ENCODE results near the gene TUBGCP3. TPM values are rescaled to one million over a fixed set of nuclear protein-coding genes. Genes with fewer than 3 reads are reported as not detected.

The TUBGCP3 gene
- total RNA-seq, 1 donor from 2014 or later, result 69.3 TPM

DNA sequence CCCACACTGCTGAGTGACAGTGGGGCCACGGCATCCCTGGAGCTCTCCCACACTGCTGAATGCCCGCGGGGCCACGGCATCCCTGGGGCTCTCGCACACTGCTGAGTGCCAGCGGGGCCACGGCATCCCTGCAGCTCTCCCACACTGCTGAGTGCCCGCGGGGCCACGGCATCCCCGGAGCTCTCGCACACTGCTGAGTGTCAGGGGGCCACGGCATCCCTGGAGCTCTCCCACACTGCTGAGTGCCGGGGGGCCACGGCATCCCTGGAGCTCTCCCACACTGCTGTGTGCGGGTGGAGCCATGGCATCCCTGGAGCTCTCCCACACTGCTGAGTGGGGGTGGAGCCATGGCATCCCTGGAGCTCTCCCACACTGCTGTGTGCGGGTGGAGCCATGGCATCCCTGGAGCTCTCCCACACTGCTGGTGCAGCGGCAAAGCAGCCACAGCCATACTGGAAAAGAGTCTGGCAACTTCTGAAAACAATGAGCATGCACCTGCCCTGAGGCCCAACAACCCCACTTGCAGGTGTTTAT lies 8.6 kb downstream of the TUBGCP3 start:
- intact Hi-C loops (cut with micrococcal nuclease), result no loop called here
- H3K9me3 Mint-ChIP-seq, result peaks cover 7% of the 10 kb centered on the region
- no peak overlapping the region for H3K4me3 Mint-ChIP-seq
- H3K27ac Mint-ChIP-seq, result no peak overlapping the region
- H3K4me1 Mint-ChIP-seq, result peaks cover 44% of the 10 kb centered on the region
- DNase-seq, result no peak
- peaks cover 31% of the 10 kb centered on the region for H3K36me3 Mint-ChIP-seq (ENCODE audit: low read depth)
- H3K27me3 Mint-ChIP-seq, result no peaks in the 10 kb centered on the region

DNA sequence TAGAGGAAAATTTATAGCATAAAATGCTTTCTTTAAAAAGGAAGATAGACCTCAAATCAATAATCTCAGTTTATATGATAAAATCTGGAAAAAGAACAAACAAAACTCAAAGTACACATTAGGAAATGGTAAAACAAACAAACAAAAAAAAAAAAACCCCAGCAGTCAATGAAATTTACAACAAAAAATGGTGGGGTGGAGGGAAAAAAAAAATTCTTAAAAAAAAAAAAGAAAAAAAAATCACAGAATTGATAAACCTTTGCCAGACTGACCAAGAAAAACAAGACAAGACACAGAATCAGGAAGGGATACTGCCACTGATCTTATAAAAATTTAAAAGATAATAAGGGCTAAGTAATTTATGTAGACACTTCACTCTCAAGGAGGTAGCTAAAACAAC lies 11.2 kb downstream of the TUBGCP3 start:
- Mint-ChIP-seq H3K4me3 (no peak overlapping the region), H3K9me3 (peaks cover 7% of the 10 kb centered on the region), H3K36me3 (ENCODE audit: low read depth) (peaks cover 18% of the 10 kb centered on the region), H3K4me1 (peaks cover 39% of the 10 kb centered on the region), H3K27me3 (no peaks in the 10 kb centered on the region), H3K27ac (no peak overlapping the region)
- DNase-seq, result no peak
- intact Hi-C loops (cut with micrococcal nuclease), result no loop called here

DNA sequence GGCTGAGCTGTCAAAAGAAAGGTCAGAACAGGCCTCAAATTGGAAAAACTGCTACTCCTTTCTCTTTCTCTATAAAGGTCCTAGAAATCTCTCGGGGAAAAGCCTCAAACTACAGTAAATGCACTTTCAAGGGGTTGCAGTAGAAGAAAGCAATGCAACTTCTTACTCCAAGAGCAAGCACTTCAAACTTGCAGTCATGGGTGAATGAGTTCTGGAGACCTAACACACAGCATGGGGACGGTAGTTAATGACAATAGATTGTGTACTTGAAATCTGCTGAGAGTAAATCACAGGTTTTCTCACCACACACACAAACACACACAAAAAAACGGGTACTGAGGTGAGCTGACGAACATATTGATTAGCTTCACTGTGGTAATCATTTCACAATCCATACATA lies 11.8 kb downstream of the TUBGCP3 start:
- Mint-ChIP-seq H3K36me3 (ENCODE audit: low read depth) (peaks cover 17% of the 10 kb centered on the region), H3K4me3 (no peak overlapping the region), H3K27ac (no peak overlapping the region), H3K9me3 (peaks cover 7% of the 10 kb centered on the region), H3K27me3 (no peaks in the 10 kb centered on the region), H3K4me1 (peaks cover 38% of the 10 kb centered on the region)
- intact Hi-C loops (cut with micrococcal nuclease), result no loop called here
- DNase-seq, result no peak

DNA sequence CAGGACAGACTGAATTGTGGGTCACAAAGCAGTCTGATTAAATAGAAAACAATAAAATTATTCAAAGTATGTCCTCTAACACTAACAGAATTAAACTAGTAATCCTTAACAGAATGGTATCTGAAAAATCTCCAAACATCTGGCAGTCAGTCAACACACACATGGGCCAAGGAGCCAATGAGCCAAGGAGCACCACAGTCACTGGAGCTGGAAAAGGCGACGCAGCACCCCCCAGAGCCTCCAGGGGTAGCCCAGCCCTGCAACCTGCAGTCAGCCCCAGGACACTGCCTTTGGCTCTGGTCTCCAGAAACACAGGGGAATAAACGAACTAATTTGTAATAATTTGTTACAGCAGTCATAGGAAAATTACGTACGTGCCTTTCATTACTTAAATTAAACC lies 12.3 kb downstream of the TUBGCP3 start:
- H3K36me3 Mint-ChIP-seq (ENCODE audit: low read depth), result peaks cover 17% of the 10 kb centered on the region
- DNase-seq, result no peak
- intact Hi-C loops (cut with micrococcal nuclease), result no loop called here
- no peak overlapping the region for H3K4me3 Mint-ChIP-seq
- no peak overlapping the region for H3K27ac Mint-ChIP-seq
- H3K9me3 Mint-ChIP-seq, result peaks cover 7% of the 10 kb centered on the region
- H3K4me1 Mint-ChIP-seq, result peaks cover 35% of the 10 kb centered on the region
- no peaks in the 10 kb centered on the region for H3K27me3 Mint-ChIP-seq

DNA sequence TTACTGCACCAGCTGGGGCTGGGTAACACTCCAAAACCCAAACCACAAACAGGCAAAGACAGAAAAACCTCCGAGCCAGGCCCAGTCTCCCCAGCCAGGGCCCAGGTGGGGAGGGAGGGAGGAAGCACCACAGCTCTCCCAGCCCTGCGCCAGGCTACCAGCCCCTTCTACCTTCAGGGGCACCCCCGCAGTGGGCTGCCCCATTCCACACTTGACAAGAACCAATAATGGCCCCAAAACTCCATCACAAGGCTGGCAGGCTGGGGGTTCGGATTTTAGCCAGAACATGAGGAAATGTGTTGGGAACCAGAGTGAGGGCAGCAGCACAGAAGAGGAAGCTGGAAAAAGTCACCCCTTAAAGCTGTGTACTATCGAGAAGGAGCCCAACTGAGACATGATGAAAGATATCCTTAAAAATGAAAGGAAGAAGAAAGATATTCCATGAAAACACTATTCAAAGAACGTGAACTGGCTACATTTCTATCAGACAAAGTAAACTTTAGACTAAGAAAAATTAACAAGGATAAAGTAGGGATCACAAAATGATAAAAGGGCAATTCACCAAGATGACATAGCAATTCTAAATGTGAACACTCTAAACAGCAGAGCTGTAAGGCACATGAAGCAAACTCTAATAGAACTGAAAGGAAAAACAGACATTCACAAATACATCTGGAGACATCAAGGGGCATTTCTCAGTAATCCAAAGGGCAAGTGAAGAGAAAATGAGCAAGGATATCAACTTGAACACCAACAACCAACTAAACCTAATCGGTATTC lies 12.9 kb downstream of the TUBGCP3 start:
- intact Hi-C loops (cut with micrococcal nuclease), result no loop called here
- H3K4me3 Mint-ChIP-seq, result no peak overlapping the region
- no peaks in the 10 kb centered on the region for H3K27me3 Mint-ChIP-seq
- H3K36me3 Mint-ChIP-seq (ENCODE audit: low read depth), result peaks cover 16% of the 10 kb centered on the region
- H3K9me3 Mint-ChIP-seq, result peaks cover 7% of the 10 kb centered on the region
- peaks cover 35% of the 10 kb centered on the region for H3K4me1 Mint-ChIP-seq
- no peak overlapping the region for H3K27ac Mint-ChIP-seq
- no peak for DNase-seq

DNA sequence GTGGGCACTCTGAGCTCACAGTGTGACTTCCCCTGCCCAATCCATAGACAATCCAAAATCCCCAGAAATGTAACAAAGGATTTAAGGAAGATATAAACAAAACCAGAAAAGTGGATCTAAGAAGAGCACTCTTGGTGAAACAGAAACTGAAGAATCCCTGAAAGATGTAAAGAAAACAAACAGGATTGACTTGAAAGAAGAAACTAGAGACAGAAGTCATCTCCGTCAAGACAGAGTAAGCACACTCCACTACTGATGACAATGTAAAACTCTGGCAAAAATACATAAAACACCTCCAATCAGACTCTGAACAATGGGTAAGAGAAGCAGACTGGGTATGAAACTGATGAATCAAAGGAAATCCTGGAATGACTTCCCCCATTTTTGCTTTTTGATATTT lies 13.5 kb downstream of the TUBGCP3 start:
- DNase-seq, result no peak
- Mint-ChIP-seq H3K4me3 (no peak overlapping the region), H3K36me3 (ENCODE audit: low read depth) (peaks cover 13% of the 10 kb centered on the region), H3K4me1 (peaks cover 38% of the 10 kb centered on the region), H3K9me3 (peaks cover 7% of the 10 kb centered on the region), H3K27ac (no peak overlapping the region), H3K27me3 (no peaks in the 10 kb centered on the region)
- intact Hi-C loops (cut with micrococcal nuclease), result no loop called here

DNA sequence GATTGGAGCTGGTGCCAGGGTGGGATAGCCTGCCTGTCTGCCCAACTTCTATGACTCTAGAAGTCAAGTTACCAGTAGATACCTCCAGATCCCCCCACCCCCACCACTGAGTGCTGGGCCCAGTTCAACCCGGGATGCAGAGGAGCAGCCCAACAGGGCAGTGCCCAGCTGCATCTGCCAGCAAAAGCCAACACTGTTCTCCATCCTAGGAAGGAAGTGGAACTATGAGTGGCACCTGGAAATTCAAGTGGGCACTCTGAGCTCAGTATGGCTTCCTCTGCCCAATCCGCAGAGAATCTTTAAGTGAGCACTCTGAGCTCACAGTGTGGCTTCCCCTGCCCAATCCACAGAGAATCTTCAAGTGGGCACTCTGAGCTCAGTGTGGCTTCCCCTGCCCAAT lies 14.2 kb downstream of the TUBGCP3 start:
- peaks cover 37% of the 10 kb centered on the region for H3K4me1 Mint-ChIP-seq
- H3K27me3 Mint-ChIP-seq, result no peaks in the 10 kb centered on the region
- no peak overlapping the region for H3K27ac Mint-ChIP-seq
- intact Hi-C loops (cut with micrococcal nuclease), result no loop called here
- H3K9me3 Mint-ChIP-seq, result peaks cover 7% of the 10 kb centered on the region
- no peak overlapping the region for H3K4me3 Mint-ChIP-seq
- H3K36me3 Mint-ChIP-seq (ENCODE audit: low read depth), result peaks cover 14% of the 10 kb centered on the region
- no peak for DNase-seq

DNA sequence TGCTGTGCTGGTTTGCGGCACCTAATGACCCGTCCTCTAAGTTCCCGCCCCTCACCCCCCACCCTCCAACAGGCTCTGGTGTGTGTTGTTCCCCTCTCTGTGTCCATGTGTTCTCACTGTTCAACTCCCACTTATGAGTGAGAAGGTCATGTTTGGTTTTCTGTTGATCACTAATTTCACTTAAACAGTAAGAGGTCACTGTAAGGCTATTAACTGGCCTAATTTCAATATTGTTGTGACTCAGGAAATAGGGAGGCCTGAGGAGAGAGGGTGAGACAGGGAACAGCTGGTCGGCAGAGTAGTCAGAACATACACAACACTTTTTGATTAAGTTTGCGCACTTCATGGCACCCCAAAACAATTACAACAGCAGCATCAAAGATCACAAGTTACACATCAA lies 15.6 kb downstream of the TUBGCP3 start:
- peaks cover 4% of the 10 kb centered on the region for H3K9me3 Mint-ChIP-seq

DNA sequence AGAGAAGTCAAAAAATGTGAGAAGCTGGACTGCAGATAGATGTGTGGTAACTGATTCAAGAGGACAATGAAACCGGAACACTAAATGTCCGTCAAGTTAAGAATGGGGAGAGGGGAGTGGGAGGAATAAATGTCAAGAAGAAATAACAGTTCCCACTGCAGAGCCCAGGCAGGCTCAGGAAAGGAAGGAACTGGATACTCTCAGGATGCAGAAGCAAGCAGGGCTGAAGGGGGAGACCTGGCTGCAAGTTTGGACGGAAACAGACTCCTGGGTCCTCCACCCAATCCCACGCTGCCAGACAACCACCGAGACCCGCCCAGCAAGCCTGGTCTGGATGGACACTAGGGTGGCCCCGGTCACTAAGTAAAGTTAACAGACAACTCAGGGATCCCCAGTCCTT lies 18.1 kb downstream of the TUBGCP3 start:
- peaks cover 19% of the 10 kb centered on the region for H3K4me1 Mint-ChIP-seq
- no peaks in the 10 kb centered on the region for H3K9me3 Mint-ChIP-seq
- H3K27ac Mint-ChIP-seq, result no peak overlapping the region
- peaks cover 21% of the 10 kb centered on the region for H3K36me3 Mint-ChIP-seq (ENCODE audit: low read depth)
- DNase-seq, result no peak
- no peak overlapping the region for H3K4me3 Mint-ChIP-seq
- intact Hi-C loops (cut with micrococcal nuclease), result no loop called here
- no peaks in the 10 kb centered on the region for H3K27me3 Mint-ChIP-seq

More for the DNA sequence above, 15.6 kb downstream of the TUBGCP3 start:
- Mint-ChIP-seq H3K36me3 (ENCODE audit: low read depth) (peaks cover 14% of the 10 kb centered on the region), H3K4me3 (no peak overlapping the region), H3K4me1 (peaks cover 34% of the 10 kb centered on the region), H3K27me3 (no peaks in the 10 kb centered on the region), H3K27ac (no peak overlapping the region)
- DNase-seq, result no peak
- intact Hi-C loops (cut with micrococcal nuclease), result no loop called here

DNA sequence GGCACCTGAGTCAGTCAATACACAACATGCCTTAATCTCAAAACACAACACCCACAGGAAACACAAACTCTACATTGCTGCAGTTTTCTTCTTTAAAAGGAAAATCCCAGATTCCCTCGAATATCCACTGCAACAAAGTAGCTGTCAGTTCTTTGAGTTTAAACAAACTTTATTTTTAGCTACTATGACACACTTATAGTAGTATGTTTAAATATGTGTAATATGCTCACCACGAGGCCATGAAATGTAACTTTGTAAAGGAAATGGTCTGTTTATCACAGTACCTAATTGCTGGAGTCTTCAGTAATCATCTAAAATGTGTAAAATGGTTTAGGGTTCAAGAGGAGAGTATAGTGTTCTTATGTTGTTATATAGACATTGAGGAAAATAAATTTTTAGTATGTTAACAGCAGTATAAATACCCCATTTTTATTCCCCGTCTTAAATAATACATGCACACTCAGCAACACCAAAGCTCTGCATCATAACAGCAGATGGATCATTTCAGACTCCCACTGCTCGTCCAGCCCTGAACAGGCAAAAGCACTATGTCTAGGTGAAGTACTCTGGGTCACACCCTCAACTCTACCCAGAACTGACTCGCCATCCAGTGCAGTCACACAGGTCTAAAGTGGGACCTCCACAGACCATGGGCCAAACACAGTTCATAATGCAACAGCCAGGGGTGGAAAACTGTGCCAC lies 20.6 kb downstream of the TUBGCP3 start:
- Mint-ChIP-seq H3K9me3 (no peaks in the 10 kb centered on the region), H3K27ac (no peak overlapping the region), H3K27me3 (no peaks in the 10 kb centered on the region), H3K36me3 (ENCODE audit: low read depth) (peaks cover 35% of the 10 kb centered on the region), H3K4me3 (no peak overlapping the region), H3K4me1 (peaks cover 9% of the 10 kb centered on the region)
- DNase-seq, result no peak
- intact Hi-C loops (cut with micrococcal nuclease), result no loop called here

DNA sequence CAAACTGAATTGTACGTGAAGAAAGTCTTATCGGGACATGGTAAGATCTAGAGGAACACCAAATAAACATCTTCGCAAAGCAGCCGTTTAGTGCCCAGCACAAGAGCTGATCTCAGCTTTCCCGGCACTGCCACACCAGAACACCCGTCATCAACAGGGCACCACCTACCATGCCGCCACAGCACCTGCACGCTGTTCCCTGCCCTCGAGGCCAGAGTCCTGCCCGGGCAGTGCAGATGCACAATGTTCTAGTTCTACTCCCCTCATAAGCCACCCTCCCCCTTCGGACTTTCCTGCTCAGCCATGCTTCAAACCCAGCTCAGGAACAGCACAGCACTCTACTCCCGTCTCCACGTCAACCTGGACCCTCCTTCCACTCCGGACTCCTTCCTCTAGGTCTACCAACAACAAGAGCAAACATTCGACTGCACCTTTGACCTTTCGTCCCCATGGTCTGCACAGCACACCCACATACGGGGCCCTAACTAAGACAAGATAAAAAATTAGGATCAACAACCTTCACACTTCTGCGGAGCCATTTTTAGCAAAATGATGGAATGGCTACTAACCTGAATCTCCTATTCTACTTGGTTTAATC lies 25.1 kb downstream of the TUBGCP3 start:
- no peak overlapping the region for H3K27ac Mint-ChIP-seq
- H3K27me3 Mint-ChIP-seq, result no peaks in the 10 kb centered on the region
- no peaks in the 10 kb centered on the region for H3K9me3 Mint-ChIP-seq
- no peak for DNase-seq
- H3K4me3 Mint-ChIP-seq, result no peak overlapping the region
- H3K36me3 Mint-ChIP-seq (ENCODE audit: low read depth), result peaks cover 37% of the 10 kb centered on the region
- peaks cover 11% of the 10 kb centered on the region for H3K4me1 Mint-ChIP-seq
- intact Hi-C loops (cut with micrococcal nuclease), result no loop called here

DNA sequence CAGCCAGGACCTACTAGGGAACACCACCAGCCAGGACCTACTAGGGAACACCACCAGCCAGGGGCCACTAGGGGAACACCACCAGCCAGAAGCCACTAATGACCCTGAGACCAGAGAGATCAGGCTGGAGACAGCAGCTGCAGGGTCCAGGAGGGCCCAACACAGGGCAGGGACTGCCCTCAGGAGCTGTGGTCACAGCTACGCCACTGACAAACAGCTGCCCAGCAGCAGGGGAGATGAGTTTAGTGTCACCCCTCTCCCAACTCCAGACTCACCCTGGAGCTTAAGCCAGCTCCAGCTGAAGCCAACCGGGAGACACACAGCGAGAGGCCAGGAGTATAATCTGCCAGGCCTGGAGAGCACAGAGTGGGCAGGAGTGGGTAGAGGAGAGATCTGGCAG lies 25.7 kb downstream of the TUBGCP3 start:
- no peak overlapping the region for H3K27ac Mint-ChIP-seq

DNA sequence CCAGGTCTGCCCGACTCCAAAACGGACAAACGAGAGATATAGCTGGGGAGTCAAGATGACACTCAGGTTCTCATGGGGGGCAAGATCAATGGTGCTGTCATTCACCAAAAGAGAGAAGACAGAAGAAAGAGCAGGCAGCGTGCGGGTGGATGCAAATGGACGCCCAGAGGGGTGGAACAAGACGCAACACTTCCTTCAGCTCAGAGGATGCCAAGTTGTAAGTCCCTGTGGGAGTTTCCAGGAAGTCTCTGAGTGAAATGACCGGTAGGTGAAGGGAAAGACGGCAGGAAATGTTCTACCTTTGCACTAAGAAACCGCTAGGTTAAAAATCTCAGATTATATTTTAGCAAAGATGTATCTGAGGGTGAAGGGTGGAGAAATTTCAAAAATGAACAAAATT lies 26.5 kb downstream of the TUBGCP3 start:
- Mint-ChIP-seq H3K4me3 (no peak overlapping the region), H3K9me3 (no peaks in the 10 kb centered on the region), H3K27me3 (no peaks in the 10 kb centered on the region), H3K4me1 (peaks cover 11% of the 10 kb centered on the region), H3K36me3 (ENCODE audit: low read depth) (peaks cover 38% of the 10 kb centered on the region), H3K27ac (no peak overlapping the region)
- no peak for DNase-seq
- intact Hi-C loops (cut with micrococcal nuclease), result no loop called here

More for the DNA sequence above, 25.7 kb downstream of the TUBGCP3 start:
- Mint-ChIP-seq H3K9me3 (no peaks in the 10 kb centered on the region), H3K27me3 (no peaks in the 10 kb centered on the region), H3K4me1 (peaks cover 11% of the 10 kb centered on the region), H3K36me3 (ENCODE audit: low read depth) (peaks cover 38% of the 10 kb centered on the region), H3K4me3 (no peak overlapping the region)
- DNase-seq, result no peak
- intact Hi-C loops (cut with micrococcal nuclease), result no loop called here

All from activated CD4-positive, alpha-beta T cell treated with anti-CD3 and anti-CD28 coated beads, Interleukin-2, amount 10 ng/mL, durations not matched to agents 24 days and 14 days (primary cell).